Uterus (tissue), 4 donors: ENCODE results near the gene NRDC. TPM values are rescaled to one million over a fixed set of nuclear protein-coding genes. Genes with fewer than 3 reads are reported as not detected.

Experiments used
- DNase-seq, 2 donors: peaks; one replicate each; pipeline ENCODE4 v3.0.0-alpha.2; 2019 to 2020
- H3K27ac ChIP-seq, 2 donors: fragments of 200-600 bp; sonication (generic); 1 replicate in 1 of 2; 2 replicates in 1 of 2; pipeline ENCODE4 v1.5.1; 2016 to 2018
- H3K27me3 ChIP-seq, 2 donors: fragments of 200-600 bp; sonication (generic); one replicate each; pipeline ENCODE4 v1.5.1; 2018 to 2019; ENCODE audit warnings: control low read depth in 1 of 2
- H3K36me3 ChIP-seq, 2 donors: fragments of 200-600 bp; sonication (generic); one replicate each; pipeline ENCODE4 v1.5.1; 2019; ENCODE audit warnings: control low read depth in 1 of 2
- H3K4me1 ChIP-seq, 2 donors: fragments of 200-600 bp; sonication (generic); one replicate each; pipeline ENCODE4 v1.5.1; 2018 to 2019; ENCODE audit warnings: control low read depth in 1 of 2
- H3K4me3 ChIP-seq, 2 donors: fragments of 200-600 bp; sonication (generic); 1 replicate in 1 of 2; 2 replicates in 1 of 2; pipeline ENCODE4 v1.5.1; 2018 to 2019; ENCODE audit warnings: mild to moderate bottlenecking in 1 of 2
- H3K9me3 ChIP-seq, 2 donors: fragments of 200-600 bp; sonication (generic); one replicate each; pipeline ENCODE4 v1.5.1; 2019; ENCODE audit warnings: control low read depth in 1 of 2
- POLR2A ChIP-seq, 2 donors: fragments of 450-650 bp; IDR thresholded peaks; one replicate each; pipeline ENCODE4 v1.6.1; 2016; ENCODE audit warnings: antibody characterized with exemption in 2 of 2, mild to moderate bottlenecking in 1 of 2, moderate library complexity in 1 of 2
- intact Hi-C: fragments of 100-400 bp; cut with DNase I; formaldehyde crosslinking; loops from one replicate; pipeline ENCODE4 v1.15.1; 2023; ENCODE audit warnings: low total_unique reads
- total RNA-seq, 4 donors: library from RNA; depleted of rRNA in 3 of 4; stranded (reverse); fragments of >200 nt in 3 of 4; gene quantifications; one replicate each; pipeline versions ENCODE4 v1.1.0 to v1.2.4, GENCODE V29; 2014 to 2023
- TF ChIP-seq, protein P1 (sequence below), 4 experiments: fragments of 200-600 bp in 2 of 4; fragments of 450-650 bp in 2 of 4; sonication (generic) in 2 of 4; IDR thresholded peaks; one replicate each; pipeline ENCODE4 v1.5.1; 2016 to 2019; ENCODE audit warnings: antibody characterized with exemption in 4 of 4, mild to moderate bottlenecking in 2 of 4, moderate library complexity in 1 of 4
- donor health status: DM: yes; HTN: yes; CAD: no.

Gene NRDC
- total RNA-seq, 4 donors from 2014 or later = 35.1 to 145 (median 75.6) TPM

DNA sequence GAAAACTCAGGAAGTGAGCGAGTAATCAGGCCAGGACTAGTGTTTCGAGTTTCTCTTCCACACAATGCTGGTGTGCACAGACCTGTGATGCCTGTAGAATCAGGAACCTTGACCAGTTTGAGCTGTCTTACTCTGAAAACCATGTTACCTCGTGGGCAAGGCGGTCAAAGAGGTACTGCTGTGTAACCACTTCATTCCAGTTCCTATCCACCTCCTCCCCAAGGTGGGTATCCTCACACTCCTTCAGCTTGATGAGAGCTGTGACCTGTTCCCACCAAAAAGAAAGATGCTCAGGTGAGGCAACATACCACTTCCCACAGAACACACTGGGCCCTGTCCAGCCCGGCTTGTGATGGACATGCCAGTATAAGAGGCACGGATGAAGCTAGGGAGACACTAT lies 88.1 kb downstream of the NRDC start:
- no peaks in the 10 kb centered on the region for H3K9me3 ChIP-seq
- no peaks in the 10 kb centered on the region for H3K36me3 ChIP-seq
- no peak overlapping the region for H3K4me3 ChIP-seq
- H3K27ac ChIP-seq = no peak overlapping the region
- intact Hi-C loops = no loop called here
- no peak for TF ChIP-seq POLR2A (IDR thresholded peaks at IDR 0.05)
- TF ChIP-seq, protein P1, sequence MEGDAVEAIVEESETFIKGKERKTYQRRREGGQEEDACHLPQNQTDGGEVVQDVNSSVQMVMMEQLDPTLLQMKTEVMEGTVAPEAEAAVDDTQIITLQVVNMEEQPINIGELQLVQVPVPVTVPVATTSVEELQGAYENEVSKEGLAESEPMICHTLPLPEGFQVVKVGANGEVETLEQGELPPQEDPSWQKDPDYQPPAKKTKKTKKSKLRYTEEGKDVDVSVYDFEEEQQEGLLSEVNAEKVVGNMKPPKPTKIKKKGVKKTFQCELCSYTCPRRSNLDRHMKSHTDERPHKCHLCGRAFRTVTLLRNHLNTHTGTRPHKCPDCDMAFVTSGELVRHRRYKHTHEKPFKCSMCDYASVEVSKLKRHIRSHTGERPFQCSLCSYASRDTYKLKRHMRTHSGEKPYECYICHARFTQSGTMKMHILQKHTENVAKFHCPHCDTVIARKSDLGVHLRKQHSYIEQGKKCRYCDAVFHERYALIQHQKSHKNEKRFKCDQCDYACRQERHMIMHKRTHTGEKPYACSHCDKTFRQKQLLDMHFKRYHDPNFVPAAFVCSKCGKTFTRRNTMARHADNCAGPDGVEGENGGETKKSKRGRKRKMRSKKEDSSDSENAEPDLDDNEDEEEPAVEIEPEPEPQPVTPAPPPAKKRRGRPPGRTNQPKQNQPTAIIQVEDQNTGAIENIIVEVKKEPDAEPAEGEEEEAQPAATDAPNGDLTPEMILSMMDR (IDR thresholded peaks at IDR 0.05) = no peak
- DNase-seq = no peak
- no peaks in the 10 kb centered on the region for H3K4me1 ChIP-seq
- no peaks in the 10 kb centered on the region for H3K27me3 ChIP-seq

GRCh38 chr1:51789342-51789741 lies 89.2 kb downstream of the NRDC start:
- H3K4me1 ChIP-seq = no peaks in the 10 kb centered on the region
- H3K9me3 ChIP-seq = no peaks in the 10 kb centered on the region
- no peaks in the 10 kb centered on the region for H3K36me3 ChIP-seq
- no peak for DNase-seq
- TF ChIP-seq, protein P1 (IDR thresholded peaks at IDR 0.05) = no peak
- no peak for TF ChIP-seq POLR2A (IDR thresholded peaks at IDR 0.05)
- H3K27ac ChIP-seq = no peak overlapping the region
- H3K27me3 ChIP-seq = no peaks in the 10 kb centered on the region
- intact Hi-C loops = no loop called here
- H3K4me3 ChIP-seq = no peak overlapping the region

- intact Hi-C loops = no loop called here
- no peak for TF ChIP-seq POLR2A (IDR thresholded peaks at IDR 0.05)
- TF ChIP-seq, protein P1 (IDR thresholded peaks at IDR 0.05) = no peak
- no peaks in the 10 kb centered on the region for H3K4me1 ChIP-seq
- H3K36me3 ChIP-seq = no peaks in the 10 kb centered on the region
- no peaks in the 10 kb centered on the region for H3K27me3 ChIP-seq
- H3K9me3 ChIP-seq = no peaks in the 10 kb centered on the region
- H3K27ac ChIP-seq = no peak overlapping the region
- no peak overlapping the region for H3K4me3 ChIP-seq
- DNase-seq = no peak
Measured at GRCh38 chr1:51788938-51789337, 89.6 kb downstream of the NRDC start.

- TF ChIP-seq, protein P1 (IDR thresholded peaks at IDR 0.05) = no peak
- Histone ChIP-seq H3K4me3 (no peak overlapping the region), H3K27me3 (no peaks in the 10 kb centered on the region), H3K9me3 (no peaks in the 10 kb centered on the region), H3K4me1 (no peaks in the 10 kb centered on the region), H3K27ac (no peak overlapping the region), H3K36me3 (no peaks in the 10 kb centered on the region)
- intact Hi-C loops = no loop called here
- DNase-seq = no peak
Measured at GRCh38 chr1:51784997-51785421, 93.5 kb downstream of the NRDC start.

GRCh38 chr1:51780927-51781326 lies 97.6 kb downstream of the NRDC start:
- Histone ChIP-seq H3K9me3 (no peaks in the 10 kb centered on the region), H3K4me1 (no peaks in the 10 kb centered on the region), H3K27me3 (no peaks in the 10 kb centered on the region), H3K36me3 (no peaks in the 10 kb centered on the region), H3K27ac (no peak overlapping the region), H3K4me3 (no peak overlapping the region)
- intact Hi-C loops = no loop called here
- no peak for TF ChIP-seq POLR2A (IDR thresholded peaks at IDR 0.05)
- TF ChIP-seq, protein P1 (IDR thresholded peaks at IDR 0.05) = no peak
- DNase-seq = no peak
